HG03025 (cell line): Measurements from ENCODE around the gene TXNRD3.
"Not testable (repeated sequence)": the region's sequence is repeated elsewhere in the genome, so short reads cannot be mapped to it uniquely, and the experiment has no call there.

ENCODE experiments used
- ATAC-seq: cut with Tn5 transposase; IDR thresholded peaks from one replicate; pipeline ENCODE4 v1.9.1; 2021; ENCODE audit warnings: mild to moderate bottlenecking, moderate library complexity; ENCODE audit not compliant: unreplicated experiment, low FRiP score

Gene TXNRD3

DNA sequence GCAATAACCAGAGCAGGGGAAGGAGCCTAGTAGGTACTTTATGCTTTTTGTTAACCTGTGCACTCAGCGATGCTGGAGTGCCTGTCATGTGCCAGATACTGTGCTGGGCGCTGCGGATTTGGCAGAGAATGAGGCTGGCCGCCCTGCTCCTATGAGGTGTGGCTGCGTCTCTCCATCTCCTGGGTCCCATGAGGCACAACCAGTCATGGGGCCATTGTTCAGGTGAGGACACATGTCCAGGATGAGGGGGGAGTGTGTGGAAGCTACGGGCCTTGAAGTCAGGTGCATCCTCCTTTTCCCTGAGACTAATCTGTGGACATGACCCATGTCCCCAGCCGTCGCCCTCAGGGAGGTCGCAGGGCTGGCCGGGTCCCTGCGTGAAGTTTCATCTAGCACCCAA, 963 bp upstream of the TXNRD3 start:
- no peak for ATAC-seq

GRCh38 chr3:126649556-126650092, 5.3 kb downstream of the TXNRD3 start:
- ATAC-seq, result no peak

- no peak for ATAC-seq
These were observed 8.2 kb downstream of the TXNRD3 start for GRCh38 chr3:126646674-126647073.

GRCh38 chr3:126644615-126645014, 10.3 kb downstream of the TXNRD3 start:
- ATAC-seq, result no peak

DNA sequence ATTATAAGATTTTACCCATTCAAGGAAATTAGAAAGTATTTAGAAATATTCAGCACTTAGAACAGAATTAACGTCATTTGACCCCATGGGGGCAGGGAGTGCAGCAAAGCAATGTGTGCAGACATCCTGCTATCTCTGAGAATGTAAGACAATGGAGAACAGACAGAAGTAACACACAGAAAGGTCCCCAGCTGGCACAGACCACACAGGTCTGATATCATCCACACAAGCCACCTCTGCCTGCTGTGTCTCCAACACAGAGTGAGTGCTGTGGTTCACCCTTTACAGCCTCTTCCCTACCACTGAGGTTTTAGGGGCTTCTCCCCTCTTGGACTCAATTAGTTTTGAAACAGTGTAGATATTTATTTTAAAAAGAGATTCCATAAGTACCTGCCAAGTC, 16.1 kb downstream of the TXNRD3 start:
- ATAC-seq, result no peak

GRCh38 chr3:126636436-126636835, 18.5 kb downstream of the TXNRD3 start:
- no peak for ATAC-seq

DNA sequence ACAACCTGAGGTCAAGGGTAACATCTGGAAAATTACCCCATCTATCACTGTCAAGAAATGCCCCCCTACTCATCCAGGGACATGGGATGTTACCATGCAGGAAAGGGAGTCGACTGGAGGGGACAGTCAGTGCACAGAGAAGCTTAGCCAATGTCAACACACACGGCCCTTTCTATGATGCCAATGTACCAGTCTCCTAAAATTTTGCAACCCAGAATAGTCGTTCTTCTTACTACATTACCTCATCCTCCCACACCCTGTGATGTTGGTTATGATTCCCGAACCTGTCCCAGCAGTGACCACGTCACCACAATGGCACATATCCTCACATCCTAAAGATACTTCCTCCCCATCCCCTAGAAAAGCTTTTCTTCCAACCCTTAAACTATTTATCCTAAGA, 20.1 kb downstream of the TXNRD3 start:
- no peak for ATAC-seq

DNA sequence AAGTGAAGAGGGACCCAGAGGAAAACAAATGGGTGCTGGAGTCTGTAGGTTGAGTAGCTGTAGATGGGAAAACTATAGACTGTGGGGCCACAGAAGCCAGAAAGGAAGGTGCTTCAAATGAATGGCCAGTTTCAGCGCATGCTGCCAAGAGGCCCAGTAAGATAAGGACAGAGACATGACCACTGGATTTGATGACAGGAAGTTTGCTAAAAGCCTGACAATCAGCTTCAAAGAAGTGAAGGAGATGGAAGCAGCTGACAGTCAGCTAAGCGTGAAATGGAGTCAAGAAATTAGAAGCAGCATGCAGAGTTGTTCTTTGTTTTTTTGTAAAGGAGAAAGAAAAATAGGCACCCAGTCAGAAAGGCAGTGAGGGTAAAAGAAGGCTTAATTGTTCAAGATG, 24.9 kb downstream of the TXNRD3 start:
- ATAC-seq, result no peak

- not testable (repeated sequence) for ATAC-seq
These were observed 29.2 kb downstream of the TXNRD3 start for GRCh38 chr3:126625735-126626134.

DNA sequence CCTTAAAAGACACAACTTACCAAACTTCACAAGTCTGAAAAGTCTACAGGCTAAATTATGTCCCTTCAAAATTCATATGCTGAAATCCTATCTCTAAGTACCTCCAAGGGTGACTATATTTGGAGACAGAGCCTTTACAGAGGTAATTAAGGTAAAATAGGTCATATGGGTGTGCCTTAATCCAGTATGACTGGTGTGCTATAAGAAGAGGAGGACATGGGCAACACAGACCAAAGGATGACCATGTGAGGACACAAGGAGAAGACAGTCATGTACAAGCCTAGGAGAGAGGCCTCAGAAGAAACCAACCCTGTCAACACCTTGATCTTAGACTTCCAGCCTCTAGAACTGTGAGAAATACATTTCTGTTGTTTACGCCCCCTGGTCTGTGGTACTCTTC, 32.2 kb downstream of the TXNRD3 start:
- ATAC-seq, result no peak

GRCh38 chr3:126621627-126622345, 33.1 kb downstream of the TXNRD3 start:
- no peak for ATAC-seq

DNA sequence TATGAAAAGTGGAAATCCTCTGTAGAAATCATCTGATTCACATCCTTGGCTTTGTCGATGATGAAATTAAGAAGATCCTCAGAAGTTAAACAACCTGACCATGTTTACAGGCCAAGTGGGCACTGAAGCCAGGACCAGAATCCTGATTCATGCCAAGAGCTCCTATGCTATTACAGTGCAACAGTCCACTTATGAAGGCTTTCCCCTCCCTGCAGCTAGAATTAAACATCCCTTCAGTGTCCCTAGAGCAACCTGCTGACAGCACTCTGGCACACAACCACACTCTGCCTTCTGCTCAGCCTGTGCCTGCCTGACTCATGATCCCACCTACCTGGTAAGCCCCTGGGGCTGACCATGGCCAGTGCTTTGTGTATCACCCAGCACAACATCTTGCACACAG, 33.8 kb downstream of the TXNRD3 start:
- no peak for ATAC-seq

- no peak for ATAC-seq
These were observed 34.2 kb downstream of the TXNRD3 start for GRCh38 chr3:126620738-126621137.

DNA sequence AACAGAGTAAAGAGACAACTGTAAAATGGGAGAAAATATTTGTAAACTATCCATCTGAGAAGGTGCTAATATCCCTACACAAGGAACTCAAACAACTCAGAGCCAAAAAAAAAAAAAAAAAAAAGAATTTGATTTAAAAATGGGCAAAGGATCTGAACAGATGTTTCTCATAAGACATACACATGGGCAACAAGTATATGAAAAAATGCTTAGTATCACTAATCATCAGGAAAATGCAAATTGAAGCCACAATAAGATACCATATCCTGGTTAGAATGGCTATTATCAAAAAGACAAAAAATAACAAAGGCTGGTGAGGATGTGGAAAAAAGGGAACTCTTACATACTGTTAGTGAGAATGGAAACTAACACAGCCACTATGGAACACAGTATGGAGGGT, 36.2 kb downstream of the TXNRD3 start:
- ATAC-seq, result no peak

DNA sequence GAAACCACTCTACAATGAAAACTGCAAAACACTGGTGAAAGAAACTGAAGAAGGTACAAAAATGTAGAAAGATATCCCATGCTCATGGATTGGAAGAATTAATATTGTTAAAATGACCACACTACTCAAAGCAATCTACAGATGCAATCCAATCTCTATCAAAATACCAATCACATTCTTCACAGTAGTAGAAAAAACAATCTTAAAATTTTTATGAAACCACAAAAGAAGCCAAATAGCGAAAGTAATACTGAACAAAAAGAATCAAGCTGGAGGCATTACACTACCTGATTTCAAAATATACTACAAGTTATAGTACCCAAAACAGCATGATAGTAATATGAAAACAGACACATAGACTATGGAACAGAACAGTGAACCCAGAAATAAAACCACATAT, 36.9 kb downstream of the TXNRD3 start:
- ATAC-seq, result no peak

DNA sequence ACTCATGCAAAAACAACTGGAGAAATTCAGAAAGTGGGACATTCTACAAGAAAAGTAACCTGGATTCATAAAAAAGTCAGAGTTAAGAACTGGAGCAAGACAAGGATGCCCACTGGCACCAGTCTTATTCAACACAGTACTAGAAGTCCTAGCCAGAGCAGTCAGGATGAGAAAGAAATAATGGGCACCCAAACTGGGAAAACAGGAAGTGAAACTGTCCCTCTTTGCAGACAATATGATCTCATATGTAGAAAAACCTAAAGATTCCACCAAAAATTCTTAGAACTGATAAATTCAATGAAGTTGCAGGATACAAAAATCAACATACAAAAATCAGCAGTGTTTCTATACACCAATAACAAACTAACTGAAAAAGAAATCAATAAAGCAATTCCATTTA, 37.4 kb downstream of the TXNRD3 start:
- no peak for ATAC-seq

DNA sequence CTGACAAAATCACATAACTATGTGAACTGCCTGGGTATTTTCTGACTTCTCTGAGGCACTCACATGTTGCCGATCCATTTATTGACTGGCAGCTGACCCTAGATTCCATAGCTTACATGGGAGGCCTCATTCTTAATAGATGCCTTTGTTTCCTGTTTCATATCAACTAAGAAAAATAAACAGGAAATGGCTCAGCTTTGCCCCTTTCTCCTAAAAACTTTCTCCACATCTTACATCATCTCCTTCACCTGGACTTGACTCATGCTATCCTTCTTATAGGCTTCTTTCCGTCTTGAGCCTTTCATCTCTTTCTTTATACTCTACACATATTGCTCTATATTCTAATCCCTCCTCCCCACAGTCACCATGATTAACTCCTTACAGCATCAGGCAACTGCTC, 38.0 kb downstream of the TXNRD3 start:
- ATAC-seq, result no peak

- no peak for ATAC-seq
These were observed 41.3 kb downstream of the TXNRD3 start for GRCh38 chr3:126613479-126614188.

DNA sequence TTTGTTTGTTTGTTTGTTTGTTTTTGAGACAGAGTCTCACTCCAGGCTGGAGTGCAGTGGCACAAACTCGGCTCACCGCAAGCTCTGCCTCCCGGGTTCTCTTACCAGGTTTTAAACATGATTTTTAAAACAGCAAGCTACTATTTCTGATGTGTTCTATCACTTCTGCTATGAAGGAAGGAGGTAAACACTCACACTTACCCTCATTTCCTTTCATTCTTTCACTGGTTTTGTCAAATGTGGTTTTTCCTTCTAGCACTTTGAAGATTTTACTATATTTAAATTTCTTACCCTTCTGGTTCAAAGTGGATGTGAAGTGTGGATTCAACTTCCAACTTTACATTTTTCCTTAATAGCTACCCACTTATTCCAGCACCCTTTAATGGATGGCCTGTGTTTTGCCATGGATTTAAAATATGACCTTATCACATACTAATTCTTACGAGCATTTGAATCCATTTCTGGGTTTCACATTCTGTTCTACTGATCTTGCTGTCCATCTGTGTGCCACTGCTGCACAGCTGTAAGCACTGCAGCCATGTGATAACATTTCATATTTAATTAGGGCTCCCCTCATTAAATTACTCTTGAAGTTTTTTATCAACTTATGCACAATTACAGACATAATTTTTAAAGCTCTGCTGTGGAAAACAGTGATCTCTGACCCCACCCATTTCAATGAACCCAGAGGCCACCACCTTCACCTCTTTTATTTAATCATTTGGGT, 42.3 kb downstream of the TXNRD3 start:
- no peak for ATAC-seq

- ATAC-seq, result no peak
These were observed 45.0 kb downstream of the TXNRD3 start for GRCh38 chr3:126609909-126610308.

DNA sequence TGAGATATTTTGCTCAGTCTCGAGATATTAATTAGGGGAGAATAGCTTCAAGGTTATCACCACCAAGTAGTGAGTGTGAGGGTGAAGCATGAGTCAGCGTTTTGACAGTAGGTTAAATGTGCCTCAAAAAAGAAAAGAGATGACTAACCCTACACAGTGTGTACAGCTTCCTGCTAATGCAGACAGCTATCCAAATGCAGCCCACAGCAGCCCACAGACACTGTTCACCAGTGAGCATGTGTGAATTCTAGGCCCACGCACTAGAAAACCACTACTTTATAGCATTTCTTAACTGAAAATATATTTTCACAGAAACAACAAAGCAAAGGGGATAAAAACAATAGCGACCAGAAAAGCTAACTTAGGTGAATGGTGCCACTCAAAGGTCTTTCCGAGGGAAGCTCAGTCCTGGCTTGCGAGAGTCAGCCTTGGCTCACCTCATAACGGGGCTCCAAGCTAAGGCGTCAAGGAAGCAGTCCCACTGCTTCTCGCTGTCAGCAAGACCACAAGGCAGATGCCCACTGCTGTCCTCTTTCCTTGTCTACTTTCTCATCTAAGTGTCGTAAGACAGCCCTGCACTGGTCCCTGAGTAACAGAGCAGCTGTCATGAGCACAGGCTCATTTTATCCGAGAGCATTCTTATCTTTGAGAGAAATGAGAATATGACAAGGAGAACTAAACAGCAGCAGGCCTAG, 47.6 kb downstream of the TXNRD3 start:
- ATAC-seq, result no peak
